Measurements from ENCODE around the gene DSC3.
"Not testable (repeated sequence)": the region's sequence is repeated elsewhere in the genome, so short reads cannot be mapped to it uniquely, and the experiment has no call there.

The DSC3 gene

GRCh38 chr18:31040686-31041270, 1.8 kb downstream of the DSC3 start:
- DNase-seq = no peak

GRCh38 chr18:31039426-31039825, 3.1 kb downstream of the DSC3 start:
- DNase-seq = no peak

GRCh38 chr18:31037686-31038085, 4.9 kb downstream of the DSC3 start:
- DNase-seq = not testable (repeated sequence)

- no peak for DNase-seq
Measured at GRCh38 chr18:31034541-31034940, 8.0 kb downstream of the DSC3 start.

GRCh38 chr18:31030574-31031278, 11.8 kb downstream of the DSC3 start:
- no peak for DNase-seq

- no peak for DNase-seq
Measured at GRCh38 chr18:31015715-31016434, 26.7 kb downstream of the DSC3 start.

- DNase-seq = not testable (repeated sequence)
Measured at GRCh38 chr18:31011455-31011854, 31.1 kb downstream of the DSC3 start.

GRCh38 chr18:31010601-31011000, 31.9 kb downstream of the DSC3 start:
- no peak for DNase-seq

GRCh38 chr18:30999887-31000628, 42.5 kb downstream of the DSC3 start:
- DNase-seq = no peak

GRCh38 chr18:30999186-30999585, 43.4 kb downstream of the DSC3 start:
- no peak for DNase-seq

- no peak for DNase-seq
Measured at GRCh38 chr18:30997223-30997622, 45.3 kb downstream of the DSC3 start.

- no peak for DNase-seq
Measured at GRCh38 chr18:30992231-30992630, 50.3 kb downstream of the DSC3 start.

- no peak for DNase-seq
Measured at GRCh38 chr18:30991397-30991796, 51.1 kb downstream of the DSC3 start.

GRCh38 chr18:30989141-30989540, 53.4 kb downstream of the DSC3 start:
- DNase-seq = no peak

- no peak for DNase-seq
Measured at GRCh38 chr18:30988440-30988839, 54.1 kb downstream of the DSC3 start.

GRCh38 chr18:30987467-30988241, 54.9 kb downstream of the DSC3 start:
- no peak for DNase-seq

GRCh38 chr18:30985753-30986152, 56.8 kb downstream of the DSC3 start:
- DNase-seq = no peak

GRCh38 chr18:30982285-30982992, 60.1 kb downstream of the DSC3 start:
- no peak for DNase-seq

- not testable (repeated sequence) for DNase-seq
Measured at GRCh38 chr18:30978091-30978490, 64.5 kb downstream of the DSC3 start.

- no peak for DNase-seq
Measured at GRCh38 chr18:30971338-30971956, 71.1 kb downstream of the DSC3 start.

GRCh38 chr18:30970196-30970816, 72.2 kb downstream of the DSC3 start:
- DNase-seq = no peak
